Endothelial cell of umbilical vein (primary cell): ENCODE measurements around the gene FOXP1.

Experiments
- EZH2 ChIP-seq: IDR thresholded peaks from 2 replicates; pipeline ENCODE4 v1.6.1; 2012; ENCODE audit warnings: borderline replicate concordance, low read depth, mild to moderate bottlenecking, moderate library complexity, low read length, inconsistent platforms; ENCODE audit not compliant: severe bottlenecking
- MAX ChIP-seq: IDR thresholded peaks from 2 replicates; pipeline ENCODE4 v1.6.1; 2011; ENCODE audit not compliant: insufficient read depth, insufficient read length
- POLR2A ChIP-seq: IDR thresholded peaks from 2 replicates; pipeline ENCODE4 v1.6.1; 2012; ENCODE audit warnings: low read depth, mild to moderate bottlenecking, control low read depth, low read length
- TF ChIP-seq, protein P1 (sequence below), 2 donors: IDR thresholded peaks; 1 replicate in 1 of 2; 2 replicates in 1 of 2; pipeline ENCODE4 v1.5.1; 2011; ENCODE audit warnings: low read length in 2 of 2, mild to moderate bottlenecking in 2 of 2, moderate library complexity in 2 of 2, control low read depth in 1 of 2, inconsistent platforms in 1 of 2, low read depth in 1 of 2; ENCODE audit not compliant: insufficient read depth in 1 of 2; ENCODE audit errors: extremely low read depth in 1 of 2

DNA sequence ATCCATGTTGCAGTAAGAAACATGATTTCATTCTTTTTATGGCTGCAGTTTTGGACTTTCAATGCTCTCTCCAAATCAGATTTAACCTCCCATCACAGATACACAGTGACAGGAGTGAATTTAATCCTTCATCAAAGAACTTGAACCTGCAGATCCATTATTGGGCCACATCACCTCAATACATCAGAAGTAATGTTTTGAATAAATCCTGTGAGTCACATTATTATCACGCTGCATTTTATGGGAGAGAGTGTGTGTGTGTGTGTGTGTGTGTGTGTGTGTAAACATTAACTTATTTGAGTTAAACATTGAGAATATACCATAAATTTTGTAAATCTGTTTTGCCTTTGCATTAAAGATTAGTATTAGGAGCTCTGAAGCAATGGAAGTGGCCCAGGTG, 316.7 kb downstream of the FOXP1 start:
- TF ChIP-seq, protein P1, sequence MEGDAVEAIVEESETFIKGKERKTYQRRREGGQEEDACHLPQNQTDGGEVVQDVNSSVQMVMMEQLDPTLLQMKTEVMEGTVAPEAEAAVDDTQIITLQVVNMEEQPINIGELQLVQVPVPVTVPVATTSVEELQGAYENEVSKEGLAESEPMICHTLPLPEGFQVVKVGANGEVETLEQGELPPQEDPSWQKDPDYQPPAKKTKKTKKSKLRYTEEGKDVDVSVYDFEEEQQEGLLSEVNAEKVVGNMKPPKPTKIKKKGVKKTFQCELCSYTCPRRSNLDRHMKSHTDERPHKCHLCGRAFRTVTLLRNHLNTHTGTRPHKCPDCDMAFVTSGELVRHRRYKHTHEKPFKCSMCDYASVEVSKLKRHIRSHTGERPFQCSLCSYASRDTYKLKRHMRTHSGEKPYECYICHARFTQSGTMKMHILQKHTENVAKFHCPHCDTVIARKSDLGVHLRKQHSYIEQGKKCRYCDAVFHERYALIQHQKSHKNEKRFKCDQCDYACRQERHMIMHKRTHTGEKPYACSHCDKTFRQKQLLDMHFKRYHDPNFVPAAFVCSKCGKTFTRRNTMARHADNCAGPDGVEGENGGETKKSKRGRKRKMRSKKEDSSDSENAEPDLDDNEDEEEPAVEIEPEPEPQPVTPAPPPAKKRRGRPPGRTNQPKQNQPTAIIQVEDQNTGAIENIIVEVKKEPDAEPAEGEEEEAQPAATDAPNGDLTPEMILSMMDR (IDR thresholded peaks at IDR 0.05; ENCODE audit: extremely low read depth in 1 of 2, insufficient read depth in 1 of 2, low read depth in 1 of 2, low read length in 2 of 2) = no peak
- no peak for TF ChIP-seq EZH2
- no peak for TF ChIP-seq POLR2A
- no peak for TF ChIP-seq MAX
